H1 (cell line): ENCODE results near the gene SPARCL1. TPM values are rescaled to one million over a fixed set of nuclear protein-coding genes. Genes with fewer than 3 reads are reported as not detected.

Experiments
- CTBP2 ChIP-seq: IDR thresholded peaks from 2 replicates; pipeline ENCODE4 v1.7.0; 2011; ENCODE audit warnings: borderline replicate concordance, mild to moderate bottlenecking, moderate library complexity, mixed read lengths, low read length; ENCODE audit not compliant: insufficient read depth, insufficient read length
- EP300 ChIP-seq, 2 experiments: IDR thresholded peaks; 1 replicate in 1 of 2; 2 replicates in 1 of 2; pipeline ENCODE4 v1.6.1; 2011 to 2012; ENCODE audit warnings: low read depth in 2 of 2, low read length in 2 of 2, mild to moderate bottlenecking in 2 of 2, borderline replicate concordance in 1 of 2, inconsistent platforms in 1 of 2, moderate library complexity in 1 of 2
- USF2 ChIP-seq: IDR thresholded peaks from 2 replicates; pipeline ENCODE4 v1.6.1; 2011; ENCODE audit warnings: low read length, improper control_type of control experiment
- polyA plus RNA-seq, 7 experiments: library from polyadenylated mRNA; depleted of rRNA in 3 of 7; stranded (reverse) in 5 of 7; unstranded in 2 of 7; fragments of >200 nt in 5 of 7; fragments of 200-250 nt in 2 of 7; gene quantifications; 1 replicate in 5 of 7; 2 replicates in 1 of 7; 4 replicates in 1 of 7; pipeline versions ENCODE4 v1.2.1 to v1.2.3, GENCODE V29; 2011 to 2013; ENCODE audit warnings: missing spikeins in 2 of 7, mixed read lengths in 2 of 7
- total RNA-seq: library from RNA; stranded (reverse); fragmentation: NEBNext Ultra II Directional; extraction: Animal tissue kit (Norgen Biotek cat#: 25700); gene quantifications from 2 replicates; pipeline ENCODE4 v1.2.1, GENCODE V29; 2021

SPARCL1 gene
- total and polyA plus RNA-seq, 2 of the 8 experiments (the other 6 are each of a cell fraction or from before 2014, with no cell fraction given) = 0.48 to 0.51 TPM

- TF ChIP-seq EP300 (IDR thresholded peaks at IDR 0.05; ENCODE audit: borderline replicate concordance in 1 of 2, low read depth in 2 of 2, low read length in 2 of 2) (no peak), CTBP2 (no peak), USF2 (no peak)
- TF ChIP-seq, all 59 proteins: peak for 0
Measured at GRCh38 chr4:87553182-87553581, 24.0 kb upstream of the SPARCL1 start (continued).
